GM23338 (cell line): ENCODE measurements around the gene VPS52. TPM values are rescaled to one million over a fixed set of nuclear protein-coding genes. Genes with fewer than 3 reads are reported as not detected.
A peak's percentile ranks its signal among the peaks of the same experiment; 100 is the strongest.

Experiments
- ATAC-seq: fragments of 200-7000 bp; cut with Tn5 transposase; 3 replicates; pipeline ENCODE4 v1.9.1; 2020
- DNase-seq: peaks from one replicate; pipeline ENCODE4 v3.0.0-alpha.2; 2015; ENCODE audit warnings: low spot score
- H2AFZ ChIP-seq: fragments of 200-600 bp; sonication (generic); 2 replicates; pipeline ENCODE4 v1.8.0; 2016; ENCODE audit warnings: antibody characterized with exemption, mild to moderate bottlenecking, moderate library complexity
- H3F3A ChIP-seq: fragments of 200-600 bp; sonication (generic); replicated peaks from 2 replicates; pipeline ENCODE4 v1.8.0; 2017; ENCODE audit warnings: antibody characterized with exemption, mixed run types, low read depth
- H3K27ac ChIP-seq: fragments of 200-600 bp; sonication (generic); 2 replicates; pipeline ENCODE4 v1.6.1; 2016; ENCODE audit warnings: low read depth
- H3K27me3 ChIP-seq: fragments of 200-600 bp; sonication (generic); 2 replicates; pipeline ENCODE4 v1.8.0; 2016; ENCODE audit warnings: mild to moderate bottlenecking, mixed run types, moderate library complexity; ENCODE audit not compliant: insufficient read depth
- H3K36me3 ChIP-seq: fragments of 200-600 bp; sonication (generic); 2 replicates; pipeline ENCODE4 v1.8.0; 2016; ENCODE audit warnings: mild to moderate bottlenecking; ENCODE audit not compliant: insufficient read depth
- H3K4me1 ChIP-seq: fragments of 200-600 bp; sonication (generic); 2 replicates; pipeline ENCODE4 v1.8.0; 2016; ENCODE audit warnings: mild to moderate bottlenecking, moderate library complexity; ENCODE audit not compliant: insufficient read depth
- H3K4me2 ChIP-seq: fragments of 200-600 bp; sonication (generic); 2 replicates; pipeline ENCODE4 v1.7.1; 2017; ENCODE audit warnings: mixed run types
- H3K4me3 ChIP-seq: fragments of 200-600 bp; sonication (generic); 2 replicates; pipeline ENCODE4 v1.6.1; 2016; ENCODE audit warnings: mixed run types
- H3K79me2 ChIP-seq: fragments of 200-600 bp; sonication (generic); replicated peaks from 2 replicates; pipeline ENCODE4 v1.8.0; 2017; ENCODE audit warnings: mild to moderate bottlenecking; ENCODE audit not compliant: insufficient read depth
- H3K9me2 ChIP-seq: fragments of 200-600 bp; sonication (generic); 2 replicates; pipeline ENCODE4 v1.8.0; 2017; ENCODE audit not compliant: insufficient read depth
- H4K20me1 ChIP-seq: fragments of 200-600 bp; sonication (generic); replicated peaks from 2 replicates; pipeline ENCODE4 v1.8.0; 2017; ENCODE audit warnings: mild to moderate bottlenecking; ENCODE audit not compliant: insufficient read depth
- H3K27ac Mint-ChIP-seq: 2 replicates; pipeline ENCODE4 v1.8.0; 2020; ENCODE audit warnings: inconsistent platforms, mild to moderate bottlenecking, moderate library complexity, mixed read lengths
- H3K27me3 Mint-ChIP-seq: 3 replicates; pipeline ENCODE4 v1.8.0; 2022; ENCODE audit warnings: low read depth, mild to moderate bottlenecking, moderate library complexity, mixed read lengths, inconsistent platforms; ENCODE audit not compliant: insufficient read depth, poor library complexity
- H3K36me3 Mint-ChIP-seq: 3 replicates; pipeline ENCODE4 v1.8.0; 2021; ENCODE audit warnings: low read depth, mild to moderate bottlenecking, inconsistent platforms, moderate library complexity, mixed read lengths
- H3K4me1 Mint-ChIP-seq: 3 replicates; pipeline ENCODE4 v1.8.0; 2020; ENCODE audit warnings: mild to moderate bottlenecking, inconsistent platforms, mixed read lengths
- H3K4me3 Mint-ChIP-seq: 3 replicates; pipeline ENCODE4 v1.8.0; 2021; ENCODE audit warnings: moderate library complexity, mild to moderate bottlenecking, inconsistent platforms, mixed read lengths
- H3K9me3 Mint-ChIP-seq: 3 replicates; pipeline ENCODE4 v1.8.0; 2020; ENCODE audit warnings: moderate library complexity, mild to moderate bottlenecking, inconsistent platforms, mixed read lengths
- CREB1 ChIP-seq: fragments of 250-450 bp; sonication (Bioruptor Pico); IDR thresholded peaks from 2 replicates; pipeline ENCODE4 v1.5.0; 2020; ENCODE audit warnings: low read depth, mild to moderate bottlenecking, moderate library complexity
- CTCF ChIP-seq, 2 experiments: fragments of 200-600 bp in 1 of 2; sonication (generic) in 1 of 2; conservative IDR thresholded peaks; 2 replicates each; pipeline versions ENCODE4 v1.5.1 to v1.6.1; 2016 to 2017; ENCODE audit warnings: antibody characterized with exemption in 2 of 2, low read depth in 2 of 2, mild to moderate bottlenecking in 2 of 2, moderate library complexity in 1 of 2
- EZH2 ChIP-seq: fragments of 200-600 bp; sonication (generic); IDR thresholded peaks from one replicate; pipeline ENCODE4 v1.8.0; 2017; ENCODE audit warnings: antibody characterized with exemption, mild to moderate bottlenecking, low read depth; ENCODE audit not compliant: unreplicated experiment
- EZH2phosphoT487 ChIP-seq: fragments of 200-600 bp; sonication (generic); IDR thresholded peaks from one replicate; pipeline ENCODE4 v1.8.1; 2018; ENCODE audit warnings: antibody characterized with exemption; ENCODE audit not compliant: unreplicated experiment
- JUNB ChIP-seq: IDR thresholded peaks from one replicate; pipeline ENCODE4 v1.6.1; 2016; ENCODE audit warnings: antibody characterized with exemption; ENCODE audit not compliant: unreplicated experiment
- POLR2AphosphoS5 ChIP-seq: IDR thresholded peaks from 2 replicates; pipeline ENCODE4 v1.6.1; 2016; ENCODE audit warnings: antibody characterized with exemption, low read depth
- ZNF114 ChIP-seq: fragments of 250-450 bp; sonication (Bioruptor Pico); IDR thresholded peaks from 2 replicates; pipeline ENCODE4 v1.5.0; 2020; ENCODE audit warnings: mild to moderate bottlenecking, moderate library complexity
- ZNF462 ChIP-seq: fragments of 250-450 bp; sonication (Bioruptor Pico); IDR thresholded peaks from 2 replicates; pipeline ENCODE4 v1.5.0; 2020; ENCODE audit warnings: mild to moderate bottlenecking, moderate library complexity
- polyA plus RNA-seq: library from polyadenylated mRNA; unstranded; fragments of >200 nt; fragmentation: Nextera tagmentation; extraction: Ambion mirVana; gene quantifications from 2 replicates; pipeline ENCODE4 v1.2.1, GENCODE V29; 2016
- total RNA-seq: library from RNA; depleted of rRNA; stranded (reverse); fragments of >200 nt; shearing (Covaris generic); gene quantifications from 2 replicates; pipeline ENCODE4 v1.2.3, GENCODE V29; 2014

The VPS52 gene
- total and polyA plus RNA-seq, 2 experiments from 2014 or later = 27.9 to 31.1 TPM

- Histone ChIP-seq H3K36me3 (peaks cover 5% of the 10 kb centered on the region), H3K27ac (no peak overlapping the region), H3K79me2 (peaks cover 11% of the 10 kb centered on the region; the same call in 1 of the 2 replicates), H3K9me2 (no peaks in the 10 kb centered on the region), H3F3A (peaks cover 22% of the 10 kb centered on the region), H2AFZ (peak overlapping the region; percentile 49; the same call in 1 of the 2 replicates), H3K4me3 (peak overlapping the region; percentile 91), H3K4me1 (peaks cover 30% of the 10 kb centered on the region), H4K20me1 (no peaks in the 10 kb centered on the region; the same call in 1 of the 2 replicates), H3K27me3 (no peaks in the 10 kb centered on the region), H3K4me2 (peak overlapping the region; percentile 99)
- peak; percentile 82 for DNase-seq
- Mint-ChIP-seq H3K9me3 (no peaks in the 10 kb centered on the region; the same call in 1 of the 3 replicates), H3K4me3 (peak overlapping the region; percentile 92), H3K36me3 (peaks cover 17% of the 10 kb centered on the region), H3K4me1 (peaks cover 46% of the 10 kb centered on the region), H3K27ac (no peak overlapping the region; the same call in 1 of the 2 replicates), H3K27me3 (peaks cover 23% of the 10 kb centered on the region)
- peak; percentile 15 for ATAC-seq
- TF ChIP-seq CREB1 = no peak
These were observed 42.9 kb upstream of the VPS52 start for GRCh38 chr6:33314515-33314942.

GRCh38 chr6:33313709-33314514 is 42.2 kb upstream of the VPS52 start, which contains the start of gene TAPBP:
Gene TAPBP, minus strand, starts transcription at chr6:33314078. Its CDS starts 37 bp downstream, at chr6:33314041.
- peaks cover 16% of the 10 kb centered on the region for H3F3A ChIP-seq
- H3K27ac Mint-ChIP-seq = no peak within 1 kb of the TSS; the same call in none of the 2 replicates
- H3K4me3 ChIP-seq = peak within 1 kb of the TSS; percentile 91
- ATAC-seq = peak; percentile 3
- H3K27ac ChIP-seq = no peak within 1 kb of the TSS
- no peaks in the 10 kb centered on the region for H3K9me2 ChIP-seq
- no peaks in the 10 kb centered on the region for H3K36me3 ChIP-seq
- no peak for TF ChIP-seq POLR2AphosphoS5
- TF ChIP-seq EZH2 = no peak
- no peak for TF ChIP-seq CTCF (conservative IDR thresholded peaks at IDR 0.05; ENCODE audit: low read depth in 2 of 2)
- TF ChIP-seq EZH2phosphoT487 = no peak
- no peak for TF ChIP-seq ZNF462
- TF ChIP-seq ZNF114 (CRISPR knock-in tag) = no peak
- TF ChIP-seq JUNB = no peak
- peak within 1 kb of the TSS; percentile 92 for H3K4me3 Mint-ChIP-seq
- H3K27me3 Mint-ChIP-seq = peaks cover 21% of the 10 kb centered on the region
- peak; percentile 63 for DNase-seq
- H3K9me3 Mint-ChIP-seq = no peaks in the 10 kb centered on the region; the same call in 1 of the 3 replicates
- H3K79me2 ChIP-seq = 0 out of 2 replicates have a peak, but pooled peaks cover 6% of the 10 kb centered on the region
- peaks cover 25% of the 10 kb centered on the region for H3K4me1 ChIP-seq
- no peaks in the 10 kb centered on the region; the same call in 1 of the 2 replicates for H4K20me1 ChIP-seq
- H2AFZ ChIP-seq = peak within 1 kb of the TSS; percentile 80
- H3K4me2 ChIP-seq = peak within 1 kb of the TSS; percentile 99
- peaks cover 41% of the 10 kb centered on the region for H3K4me1 Mint-ChIP-seq
- H3K36me3 Mint-ChIP-seq = peaks cover 10% of the 10 kb centered on the region
- no peaks in the 10 kb centered on the region for H3K27me3 ChIP-seq
